ENCODE measurements around the gene CHN1.

GRCh38 chr2:174841936-174842335 is 163.2 kb downstream of the CHN1 start:
- no peak for TF ChIP-seq POLR2A (IDR thresholded peaks at IDR 0.05)
- TF ChIP-seq, protein P1, sequence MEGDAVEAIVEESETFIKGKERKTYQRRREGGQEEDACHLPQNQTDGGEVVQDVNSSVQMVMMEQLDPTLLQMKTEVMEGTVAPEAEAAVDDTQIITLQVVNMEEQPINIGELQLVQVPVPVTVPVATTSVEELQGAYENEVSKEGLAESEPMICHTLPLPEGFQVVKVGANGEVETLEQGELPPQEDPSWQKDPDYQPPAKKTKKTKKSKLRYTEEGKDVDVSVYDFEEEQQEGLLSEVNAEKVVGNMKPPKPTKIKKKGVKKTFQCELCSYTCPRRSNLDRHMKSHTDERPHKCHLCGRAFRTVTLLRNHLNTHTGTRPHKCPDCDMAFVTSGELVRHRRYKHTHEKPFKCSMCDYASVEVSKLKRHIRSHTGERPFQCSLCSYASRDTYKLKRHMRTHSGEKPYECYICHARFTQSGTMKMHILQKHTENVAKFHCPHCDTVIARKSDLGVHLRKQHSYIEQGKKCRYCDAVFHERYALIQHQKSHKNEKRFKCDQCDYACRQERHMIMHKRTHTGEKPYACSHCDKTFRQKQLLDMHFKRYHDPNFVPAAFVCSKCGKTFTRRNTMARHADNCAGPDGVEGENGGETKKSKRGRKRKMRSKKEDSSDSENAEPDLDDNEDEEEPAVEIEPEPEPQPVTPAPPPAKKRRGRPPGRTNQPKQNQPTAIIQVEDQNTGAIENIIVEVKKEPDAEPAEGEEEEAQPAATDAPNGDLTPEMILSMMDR (IDR thresholded peaks at IDR 0.05) = no peak
